Inferior parietal cortex (tissue), 1 donor: ENCODE results near the gene ARHGAP36.

ENCODE experiments used
- DNase-seq: peaks from one replicate; pipeline ENCODE4 v3.0.0-alpha.2; 2016; ENCODE audit errors: extremely low spot score

Gene ARHGAP36

GRCh38 chrX:131072871-131073571 is 14.9 kb downstream of the ARHGAP36 start:
- no peak for DNase-seq

- DNase-seq = no peak
Measured at GRCh38 chrX:131073607-131074006, 15.5 kb downstream of the ARHGAP36 start.

- no peak for DNase-seq
Measured at GRCh38 chrX:131081772-131082740, 23.9 kb downstream of the ARHGAP36 start.

GRCh38 chrX:131083510-131084142 is 25.5 kb downstream of the ARHGAP36 start:
- DNase-seq = no peak

- no peak for DNase-seq
Measured at GRCh38 chrX:131084145-131084544, 26.0 kb downstream of the ARHGAP36 start.

- DNase-seq = no peak
Measured at GRCh38 chrX:131136776-131137175, 78.6 kb downstream of the ARHGAP36 start.

- DNase-seq = no peak
Measured at GRCh38 chrX:131139072-131139471, 80.9 kb downstream of the ARHGAP36 start.
